ENCODE measurements around the gene ZNF683.

- TF ChIP-seq EP300 (IDR thresholded peaks at IDR 0.05) (no peak), POLR2A (IDR thresholded peaks at IDR 0.05) (no peak)
Measured at GRCh38 chr1:26320896-26321295, 51.7 kb downstream of the ZNF683 start.
